Natural killer cell (primary cell): ENCODE measurements around the gene RXRB. TPM values are rescaled to one million over a fixed set of nuclear protein-coding genes. Genes with fewer than 3 reads are reported as not detected.

Experiments used
- ATAC-seq, 3 donors: fragments of 150-1000 bp in 2 of 3; fragments of 200-7000 bp in 1 of 3; cut with Tn5 transposase; 1 replicate in 1 of 3; 2 replicates in 2 of 3; pipeline ENCODE4 v1.10.0; 2021; ENCODE audit warnings: mild to moderate bottlenecking in 2 of 3, moderate library complexity in 2 of 3
- DNase-seq, 2 donors: peaks; one replicate each; pipeline versions ENCODE4 v3.0.0 to v3.0.0-alpha.2; 2013 to 2021; ENCODE audit warnings: mixed read lengths in 1 of 2
- H3K27ac ChIP-seq: one replicate; pipeline ENCODE4 v1.5.1; 2013; ENCODE audit warnings: mild to moderate bottlenecking, low read length
- H3K27me3 ChIP-seq: one replicate; pipeline ENCODE4 v1.6.1; 2013; ENCODE audit warnings: low read length; ENCODE audit not compliant: control insufficient read depth, insufficient read depth
- H3K36me3 ChIP-seq: one replicate; pipeline ENCODE4 v1.6.1; 2013; ENCODE audit warnings: low read length; ENCODE audit not compliant: control insufficient read depth, insufficient read depth
- H3K4me1 ChIP-seq: one replicate; pipeline ENCODE4 v1.6.1; 2013; ENCODE audit warnings: low read length; ENCODE audit not compliant: control insufficient read depth, insufficient read depth
- H3K4me3 ChIP-seq: one replicate; pipeline ENCODE4 v1.5.1; 2013; ENCODE audit warnings: low read length
- H3K9me3 ChIP-seq: one replicate; pipeline ENCODE4 v1.6.1; 2013; ENCODE audit warnings: low read length; ENCODE audit not compliant: control insufficient read depth, insufficient read depth
- H3K27ac Mint-ChIP-seq, 2 donors: one replicate each; pipeline ENCODE4 v1.8.0; 2022; ENCODE audit warnings: mild to moderate bottlenecking in 2 of 2, mixed read lengths in 2 of 2, moderate library complexity in 1 of 2
- H3K27me3 Mint-ChIP-seq, 2 donors: one replicate each; pipeline ENCODE4 v1.8.0; 2022; ENCODE audit warnings: low read depth in 2 of 2, mixed read lengths in 2 of 2
- H3K36me3 Mint-ChIP-seq: one replicate; pipeline ENCODE4 v1.8.0; 2022; ENCODE audit warnings: mixed read lengths
- H3K4me1 Mint-ChIP-seq, 2 donors: one replicate each; pipeline ENCODE4 v1.8.0; 2022; ENCODE audit warnings: mixed read lengths in 2 of 2
- H3K4me3 Mint-ChIP-seq: one replicate; pipeline ENCODE4 v1.8.0; 2022; ENCODE audit warnings: mild to moderate bottlenecking, moderate library complexity, mixed read lengths
- H3K9me3 Mint-ChIP-seq, 2 donors: one replicate each; pipeline ENCODE4 v1.8.0; 2022; ENCODE audit warnings: mixed read lengths in 2 of 2
- CTCF ChIP-seq: fragments of 200-600 bp; IDR thresholded peaks from one replicate; pipeline ENCODE4 v1.8.0; 2022; ENCODE audit warnings: antibody characterized with exemption
- WGBS: methylation state at CpG from one replicate; pipeline ENCODE4 v1.1.7; 2013; ENCODE audit warnings: missing lambda C conversion rate; ENCODE audit not compliant: insufficient coverage; 5-methylcytosine and 5-hydroxymethylcytosine counted together
- intact Hi-C: fragments of 100-400 bp; cut with micrococcal nuclease; formaldehyde crosslinking; loops from one replicate; pipeline ENCODE4 v1.14.2; 2022
- total RNA-seq, 4 donors: library from RNA; stranded (reverse); fragments of 120-200 nt in 1 of 4; gene quantifications; one replicate each; pipeline versions ENCODE4 v1.2.3 to v1.2.4, GENCODE V29; 2013 to 2022

Gene RXRB
- total RNA-seq, 3 donors from 2014 or later (not counting 1 experiment from before 2014, with no cell fraction given): 72.3 to 96.4 (median 73.9) TPM

GRCh38 chr6:33217681-33218080 is 17.2 kb upstream of the RXRB start:
- H3K4me1 Mint-ChIP-seq: peaks cover 10 to 17% of the 10 kb centered on the region in 2 donors
- ATAC-seq: no peak
- Histone ChIP-seq H3K4me3 (no peak overlapping the region), H3K4me1 (peaks cover 13% of the 10 kb centered on the region), H3K27ac (no peak overlapping the region), H3K27me3 (peaks cover 20% of the 10 kb centered on the region), H3K36me3 (no peaks in the 10 kb centered on the region), H3K9me3 (no peaks in the 10 kb centered on the region)
- H3K27ac Mint-ChIP-seq: no peak overlapping the region
- H3K4me3 Mint-ChIP-seq: no peak overlapping the region
- intact Hi-C loops: no loop called here
- H3K9me3 Mint-ChIP-seq: no peaks in the 10 kb centered on the region
- DNase-seq: no peak
- peaks cover 43 to 63% of the 10 kb centered on the region in 2 donors for H3K27me3 Mint-ChIP-seq
- no peak for TF ChIP-seq CTCF
- 81% methylated on average over 3 of the region's 3 CpGs for WGBS
- no peaks in the 10 kb centered on the region for H3K36me3 Mint-ChIP-seq

GRCh38 chr6:33217246-33217645 is 16.8 kb upstream of the RXRB start:
- H3K4me3 ChIP-seq: no peak overlapping the region
- H3K27me3 ChIP-seq: peaks cover 17% of the 10 kb centered on the region
- peaks cover 42 to 63% of the 10 kb centered on the region in 2 donors for H3K27me3 Mint-ChIP-seq
- DNase-seq (no peak), ATAC-seq (no peak)
- no peaks in the 10 kb centered on the region for H3K9me3 ChIP-seq
- H3K4me1 Mint-ChIP-seq: peaks cover 14 to 21% of the 10 kb centered on the region in 2 donors
- no peak overlapping the region for H3K27ac ChIP-seq
- TF ChIP-seq CTCF: no peak
- intact Hi-C loops: no loop called here
- no peaks in the 10 kb centered on the region for H3K36me3 Mint-ChIP-seq
- H3K4me1 ChIP-seq: peaks cover 13% of the 10 kb centered on the region
- no peaks in the 10 kb centered on the region for H3K9me3 Mint-ChIP-seq
- WGBS: 79% methylated on average over 4 of the region's 6 CpGs
- H3K36me3 ChIP-seq: no peaks in the 10 kb centered on the region
- H3K27ac Mint-ChIP-seq: no peak overlapping the region
- no peak overlapping the region for H3K4me3 Mint-ChIP-seq

- H3K4me1 Mint-ChIP-seq: peaks cover 14 to 24% of the 10 kb centered on the region in 2 donors
- Histone ChIP-seq H3K27ac (no peak overlapping the region), H3K4me1 (peaks cover 13% of the 10 kb centered on the region), H3K4me3 (no peak overlapping the region), H3K27me3 (peaks cover 17% of the 10 kb centered on the region), H3K9me3 (no peaks in the 10 kb centered on the region), H3K36me3 (no peaks in the 10 kb centered on the region)
- H3K4me3 Mint-ChIP-seq: no peak overlapping the region
- no peaks in the 10 kb centered on the region for H3K9me3 Mint-ChIP-seq
- intact Hi-C loops: no loop called here
- peaks cover 39 to 56% of the 10 kb centered on the region in 2 donors for H3K27me3 Mint-ChIP-seq
- 85% methylated on average over 4 of the region's 4 CpGs for WGBS
- ATAC-seq (no peak), DNase-seq (no peak)
- TF ChIP-seq CTCF: no peak
- H3K27ac Mint-ChIP-seq: no peak overlapping the region
- no peaks in the 10 kb centered on the region for H3K36me3 Mint-ChIP-seq
Observed at GRCh38 chr6:33216117-33216649, 15.7 kb upstream of the RXRB start.
